Activated T-helper 17 cell treated with anti-CD3 and anti-CD28 coated beads, Interleukin-2, amount 50 U/mL, for 72 hours (primary cell): Measurements from ENCODE around the gene FUT1. TPM values are rescaled to one million over a fixed set of nuclear protein-coding genes. Genes with fewer than 3 reads are reported as not detected.
"Not testable (repeated sequence)": the region's sequence is repeated elsewhere in the genome, so short reads cannot be mapped to it uniquely, and the experiment has no call there.

ENCODE experiments used
- ATAC-seq: fragments of 150-1000 bp; cut with Tn5 transposase; replicated peaks from 2 replicates; pipeline ENCODE4 v1.10.0; 2021; ENCODE audit warnings: mild to moderate bottlenecking, moderate library complexity
- H3K27ac Mint-ChIP-seq: one replicate; pipeline ENCODE4 v1.8.0; 2022; ENCODE audit warnings: mixed read lengths
- H3K27me3 Mint-ChIP-seq: one replicate; pipeline ENCODE4 v1.8.0; 2022; ENCODE audit warnings: mixed read lengths
- H3K36me3 Mint-ChIP-seq: one replicate; pipeline ENCODE4 v1.8.0; 2022; ENCODE audit warnings: low read depth, mild to moderate bottlenecking, mixed read lengths
- H3K4me1 Mint-ChIP-seq: one replicate; pipeline ENCODE4 v1.8.0; 2022; ENCODE audit warnings: mixed read lengths
- H3K4me3 Mint-ChIP-seq: one replicate; pipeline ENCODE4 v1.8.0; 2022; ENCODE audit warnings: mild to moderate bottlenecking, mixed read lengths
- H3K9me3 Mint-ChIP-seq: one replicate; pipeline ENCODE4 v1.8.0; 2022; ENCODE audit warnings: mixed read lengths
- total RNA-seq, 2 donors: library from RNA; stranded (reverse); gene quantifications; one replicate each; pipeline ENCODE4 v1.2.3, GENCODE V29; 2022

FUT1 gene
- total RNA-seq, 2 donors from 2014 or later, result 0.30 to 0.40 TPM

GRCh38 chr19:48779636-48780035 lies 27.2 kb upstream of the FUT1 start:
- Mint-ChIP-seq H3K27me3 (peaks cover 3% of the 10 kb centered on the region), H3K27ac (no peak overlapping the region), H3K36me3 (no peaks in the 10 kb centered on the region), H3K4me3 (no peak overlapping the region), H3K9me3 (no peaks in the 10 kb centered on the region), H3K4me1 (no peaks in the 10 kb centered on the region)
- ATAC-seq, result no peak

DNA sequence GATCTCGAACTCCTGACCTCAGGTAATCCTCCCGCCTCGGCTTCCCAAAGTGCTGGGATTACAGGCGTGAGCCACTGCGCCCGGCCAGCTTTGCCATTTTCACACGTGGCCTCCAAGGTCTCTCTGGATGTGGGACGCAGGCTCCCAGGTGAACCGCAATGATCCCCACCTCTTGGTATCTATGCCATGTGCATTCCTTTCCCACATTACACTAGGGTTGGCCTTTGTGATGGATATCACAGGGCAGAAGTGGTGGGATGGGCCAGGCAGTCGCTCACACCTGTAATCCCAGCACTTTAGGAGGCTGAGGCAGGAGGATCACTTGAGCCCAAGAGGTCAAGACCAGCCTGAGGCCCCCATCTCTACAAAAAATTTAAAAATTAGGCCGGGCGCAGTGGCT lies 25.3 kb upstream of the FUT1 start:
- no peak for ATAC-seq
- no peaks in the 10 kb centered on the region for H3K4me1 Mint-ChIP-seq
- H3K27ac Mint-ChIP-seq, result no peak overlapping the region
- H3K36me3 Mint-ChIP-seq, result no peaks in the 10 kb centered on the region
- no peaks in the 10 kb centered on the region for H3K9me3 Mint-ChIP-seq
- H3K27me3 Mint-ChIP-seq, result peaks cover 3% of the 10 kb centered on the region
- no peak overlapping the region for H3K4me3 Mint-ChIP-seq

DNA sequence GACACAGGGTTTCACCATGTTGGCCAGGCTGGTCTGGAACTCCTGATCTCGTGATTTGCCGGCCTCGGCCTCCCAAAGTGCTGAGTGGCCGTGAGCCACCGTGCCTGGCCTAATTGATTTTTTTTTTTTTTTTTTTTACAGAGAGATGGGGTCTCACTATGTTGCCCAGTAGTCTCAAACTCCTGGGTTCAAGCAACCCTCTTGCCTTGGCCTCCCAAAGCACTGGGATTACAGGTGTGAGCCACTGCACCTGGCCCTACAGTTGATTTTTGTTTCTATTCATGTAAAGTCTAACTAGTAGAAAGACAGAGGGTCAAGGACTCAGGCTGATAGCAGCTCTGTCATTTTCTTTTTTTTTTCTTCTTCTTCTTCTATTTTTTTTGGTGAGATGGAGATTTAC lies 24.7 kb upstream of the FUT1 start:
- Mint-ChIP-seq H3K27ac (no peak overlapping the region), H3K36me3 (no peaks in the 10 kb centered on the region), H3K9me3 (no peaks in the 10 kb centered on the region), H3K4me1 (no peaks in the 10 kb centered on the region), H3K27me3 (peaks cover 3% of the 10 kb centered on the region), H3K4me3 (no peak overlapping the region)
- no peak for ATAC-seq

- Mint-ChIP-seq H3K4me3 (no peak overlapping the region), H3K36me3 (no peaks in the 10 kb centered on the region)
Observed at GRCh38 chr19:48772503-48772953, 20.1 kb upstream of the FUT1 start.

DNA sequence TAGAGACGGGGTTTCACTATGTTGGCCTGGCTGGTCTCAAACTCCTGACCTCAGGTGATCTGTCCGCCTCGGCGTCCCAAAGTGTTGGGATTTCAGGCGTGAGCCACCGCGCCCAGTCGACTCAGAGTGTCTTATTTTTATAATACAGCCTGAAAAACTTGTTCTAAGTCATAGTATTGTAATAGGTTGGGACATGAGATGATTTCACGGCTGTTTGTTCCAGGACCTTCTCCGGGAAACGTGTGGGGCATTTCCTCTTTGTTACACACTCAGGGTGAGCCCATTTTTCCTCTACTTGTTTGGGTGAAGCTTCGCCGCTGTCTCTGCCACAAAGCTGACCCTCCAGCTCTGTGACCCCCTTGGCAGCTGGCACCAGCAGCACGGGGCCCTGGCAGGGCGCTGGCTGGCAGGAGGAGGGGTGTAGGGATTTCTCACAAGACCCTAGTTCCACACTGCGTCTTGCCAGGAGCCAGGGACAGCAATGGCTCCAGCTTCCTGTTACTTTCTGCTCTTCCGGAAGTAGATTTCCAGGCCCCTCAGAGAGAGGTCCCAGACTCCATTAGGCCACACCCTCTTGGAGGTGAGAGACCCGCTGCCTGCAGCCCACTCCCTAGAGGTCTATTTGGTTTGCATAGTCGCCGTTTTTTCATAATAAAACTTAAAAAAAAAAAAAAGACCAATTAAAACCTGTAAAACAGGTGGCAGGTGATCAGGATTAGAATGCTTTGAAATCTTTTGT lies 18.5 kb upstream of the FUT1 start:
- Mint-ChIP-seq H3K4me3 (no peak overlapping the region), H3K9me3 (no peaks in the 10 kb centered on the region), H3K27me3 (peaks cover 11% of the 10 kb centered on the region), H3K36me3 (no peaks in the 10 kb centered on the region), H3K27ac (no peak overlapping the region), H3K4me1 (no peaks in the 10 kb centered on the region)
- ATAC-seq, result no peak

More at GRCh38 chr19:48772503-48772953, 20.1 kb upstream of the FUT1 start:
- no peak overlapping the region for H3K27ac Mint-ChIP-seq
- H3K27me3 Mint-ChIP-seq, result peaks cover 10% of the 10 kb centered on the region
- H3K9me3 Mint-ChIP-seq, result no peaks in the 10 kb centered on the region
- ATAC-seq, result no peak
- H3K4me1 Mint-ChIP-seq, result no peaks in the 10 kb centered on the region

- H3K9me3 Mint-ChIP-seq, result no peaks in the 10 kb centered on the region
- no peak overlapping the region for H3K27ac Mint-ChIP-seq
- no peaks in the 10 kb centered on the region for H3K4me1 Mint-ChIP-seq
- H3K36me3 Mint-ChIP-seq, result no peaks in the 10 kb centered on the region
- H3K27me3 Mint-ChIP-seq, result peaks cover 14% of the 10 kb centered on the region
- ATAC-seq, result no peak
- no peak overlapping the region for H3K4me3 Mint-ChIP-seq
Observed at GRCh38 chr19:48770266-48770665, 17.8 kb upstream of the FUT1 start.

GRCh38 chr19:48768994-48769713 lies 16.7 kb upstream of the FUT1 start:
- no peaks in the 10 kb centered on the region for H3K9me3 Mint-ChIP-seq
- no peaks in the 10 kb centered on the region for H3K4me1 Mint-ChIP-seq
- H3K36me3 Mint-ChIP-seq, result no peaks in the 10 kb centered on the region
- no peak for ATAC-seq
- no peak overlapping the region for H3K27ac Mint-ChIP-seq
- peaks cover 14% of the 10 kb centered on the region for H3K27me3 Mint-ChIP-seq
- H3K4me3 Mint-ChIP-seq, result no peak overlapping the region

DNA sequence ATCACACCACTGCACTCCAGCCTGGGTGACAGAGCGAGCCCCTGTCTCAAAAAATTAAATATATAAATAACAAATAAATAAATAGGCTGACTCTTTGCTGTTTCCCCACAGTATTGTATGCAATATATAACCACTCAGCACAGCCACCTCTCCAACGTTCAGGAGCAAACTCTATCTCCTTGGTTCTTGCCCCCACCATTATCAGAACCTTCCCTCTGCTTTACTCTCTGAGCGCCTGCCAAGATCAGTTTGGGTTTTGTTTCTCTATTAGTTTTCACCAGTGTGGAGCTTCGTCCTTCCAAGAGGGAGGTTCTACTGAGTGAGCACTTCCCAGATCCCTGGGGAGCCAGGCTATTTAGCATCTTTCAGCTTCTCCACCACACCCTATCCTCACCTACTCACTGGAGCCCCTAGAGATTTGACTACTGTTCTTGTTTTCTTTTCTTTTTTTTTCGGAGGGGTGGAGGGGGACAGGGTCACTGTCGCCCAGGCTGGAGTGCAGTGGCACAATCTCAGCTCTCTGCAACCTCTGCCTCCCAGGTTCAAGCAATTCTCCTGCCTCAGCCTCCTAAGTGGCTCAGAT lies 15.8 kb upstream of the FUT1 start:
- not testable (repeated sequence) for ATAC-seq, H3K27ac Mint-ChIP-seq, H3K4me3 Mint-ChIP-seq, H3K4me1 Mint-ChIP-seq, H3K36me3 Mint-ChIP-seq, H3K9me3 Mint-ChIP-seq
- H3K27me3 Mint-ChIP-seq, result peaks cover 14% of the 10 kb centered on the region

GRCh38 chr19:48765816-48766215 lies 13.4 kb upstream of the FUT1 start:
- H3K9me3 Mint-ChIP-seq, H3K27ac Mint-ChIP-seq, H3K4me1 Mint-ChIP-seq, H3K4me3 Mint-ChIP-seq, ATAC-seq, H3K36me3 Mint-ChIP-seq: not testable (repeated sequence)
- H3K27me3 Mint-ChIP-seq, result peaks cover 23% of the 10 kb centered on the region

DNA sequence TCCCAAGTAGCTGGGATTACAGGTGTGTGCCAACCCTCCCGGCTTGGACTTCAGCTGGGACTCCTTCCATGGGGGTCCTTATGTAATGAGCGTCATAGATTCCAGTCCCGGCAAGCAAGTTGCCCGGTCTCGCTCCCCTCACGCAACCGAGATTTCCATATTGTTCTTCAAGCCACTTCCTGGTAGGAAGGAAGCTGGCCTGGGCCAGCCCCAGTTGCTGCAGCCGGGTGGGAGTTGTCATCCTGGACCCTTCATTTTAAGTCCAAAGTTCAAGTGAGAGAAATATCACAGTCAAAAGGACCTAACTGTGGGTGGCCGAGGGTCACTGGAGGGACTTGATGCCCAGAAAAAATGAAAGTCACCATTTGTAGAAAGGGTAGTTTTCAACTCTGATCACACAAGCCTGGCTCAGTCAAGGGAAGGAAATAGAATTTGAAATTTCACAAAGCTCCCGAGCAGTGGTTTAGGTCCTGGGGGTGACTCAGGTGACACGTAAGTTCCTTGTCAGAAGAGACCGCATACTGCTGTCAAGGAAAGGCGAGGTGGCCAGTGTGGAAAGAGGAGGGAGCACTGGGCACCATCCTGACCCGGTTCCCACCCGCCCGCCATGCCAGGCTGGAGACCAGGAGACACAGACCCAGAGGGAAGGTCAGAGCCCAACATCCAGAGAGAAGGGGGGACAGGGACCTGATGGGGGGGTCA lies 8.2 kb upstream of the FUT1 start:
- no peaks in the 10 kb centered on the region for H3K36me3 Mint-ChIP-seq
- H3K27me3 Mint-ChIP-seq, result peaks cover 13% of the 10 kb centered on the region
- no peak overlapping the region for H3K4me3 Mint-ChIP-seq
- peak overlapping the region; percentile 62 for H3K27ac Mint-ChIP-seq
- H3K9me3 Mint-ChIP-seq, result no peaks in the 10 kb centered on the region
- ATAC-seq, result peak; percentile 53
- H3K4me1 Mint-ChIP-seq, result peaks cover 6% of the 10 kb centered on the region

- Mint-ChIP-seq H3K9me3 (no peaks in the 10 kb centered on the region), H3K27ac (no peak overlapping the region), H3K4me1 (peaks cover 13% of the 10 kb centered on the region), H3K4me3 (no peak overlapping the region), H3K27me3 (peaks cover 20% of the 10 kb centered on the region), H3K36me3 (no peaks in the 10 kb centered on the region)
- no peak for ATAC-seq
Observed at GRCh38 chr19:48757741-48758144, 5.3 kb upstream of the FUT1 start.

DNA sequence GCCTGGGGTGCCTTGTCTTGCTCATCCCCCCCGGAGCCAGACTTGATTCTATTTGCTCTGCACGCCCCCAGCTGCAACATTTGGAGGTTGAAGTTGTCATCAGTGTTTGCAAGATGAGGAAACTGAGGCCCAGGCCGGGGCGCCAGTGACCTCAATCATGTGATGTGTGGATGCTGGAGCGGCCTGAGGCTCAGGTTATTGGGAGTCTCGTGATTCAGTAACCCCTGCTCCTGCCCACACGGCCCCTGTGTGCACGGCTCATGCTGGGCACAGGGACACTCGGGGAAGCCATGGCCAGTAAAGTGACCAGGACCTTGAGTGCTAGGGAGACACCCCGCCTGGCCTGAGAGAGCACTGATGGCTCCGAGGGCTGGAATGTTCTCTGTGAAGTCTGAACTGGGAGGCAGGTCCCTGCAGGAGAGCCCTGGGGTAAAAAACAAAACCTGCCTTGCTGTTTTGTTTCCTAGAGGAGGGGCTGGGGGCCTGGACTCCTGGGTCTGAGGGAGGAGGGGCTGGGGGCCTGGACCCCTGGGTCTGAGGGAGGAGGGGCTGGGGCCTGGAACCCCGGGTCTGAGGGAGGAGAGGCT lies 4.7 kb upstream of the FUT1 start:
- H3K9me3 Mint-ChIP-seq, result no peaks in the 10 kb centered on the region
- H3K4me1 Mint-ChIP-seq, result peaks cover 13% of the 10 kb centered on the region
- ATAC-seq, result no peak
- no peak overlapping the region for H3K4me3 Mint-ChIP-seq
- no peak overlapping the region for H3K27ac Mint-ChIP-seq
- H3K36me3 Mint-ChIP-seq, result no peaks in the 10 kb centered on the region
- peaks cover 18% of the 10 kb centered on the region for H3K27me3 Mint-ChIP-seq

GRCh38 chr19:48756686-48757085 lies 4.2 kb upstream of the FUT1 start:
- no peak overlapping the region for H3K27ac Mint-ChIP-seq
- H3K4me3 Mint-ChIP-seq, result no peak overlapping the region
- peaks cover 18% of the 10 kb centered on the region for H3K27me3 Mint-ChIP-seq
- peaks cover 13% of the 10 kb centered on the region for H3K4me1 Mint-ChIP-seq
- no peaks in the 10 kb centered on the region for H3K9me3 Mint-ChIP-seq
- ATAC-seq, result no peak
- H3K36me3 Mint-ChIP-seq, result no peaks in the 10 kb centered on the region

DNA sequence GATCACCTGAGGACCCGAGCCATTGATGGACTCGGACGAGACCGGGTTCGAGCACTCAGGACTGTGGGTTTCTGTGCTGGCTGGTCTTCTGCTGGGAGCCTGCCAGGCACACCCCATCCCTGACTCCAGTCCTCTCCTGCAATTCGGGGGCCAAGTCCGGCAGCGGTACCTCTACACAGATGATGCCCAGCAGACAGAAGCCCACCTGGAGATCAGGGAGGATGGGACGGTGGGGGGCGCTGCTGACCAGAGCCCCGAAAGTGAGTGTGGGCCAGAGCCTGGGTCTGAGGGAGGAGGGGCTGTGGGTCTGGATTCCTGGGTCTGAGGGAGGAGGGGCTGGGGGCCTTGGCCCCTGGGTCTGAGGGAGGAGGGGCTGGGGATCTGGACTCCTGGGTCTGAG lies 3.8 kb upstream of the FUT1 start:
- ATAC-seq, result no peak
- H3K4me3 Mint-ChIP-seq, result no peak overlapping the region
- H3K4me1 Mint-ChIP-seq, result peaks cover 13% of the 10 kb centered on the region
- H3K27ac Mint-ChIP-seq, result no peak overlapping the region
- no peaks in the 10 kb centered on the region for H3K36me3 Mint-ChIP-seq
- H3K27me3 Mint-ChIP-seq, result peaks cover 15% of the 10 kb centered on the region
- H3K9me3 Mint-ChIP-seq, result no peaks in the 10 kb centered on the region
